Smooth muscle cell of the pulmonary artery (primary cell): Measurements from ENCODE around the gene HEXD. TPM values are rescaled to one million over a fixed set of nuclear protein-coding genes. Genes with fewer than 3 reads are reported as not detected.

Experiments
- total RNA-seq: library from RNA; depleted of rRNA; stranded (reverse); fragments of >200 nt; gene quantifications from 2 replicates; pipeline ENCODE4 v1.2.3, GENCODE V29; 2014

Gene HEXD
- 8.3 and 9.5 TPM in 2 replicates for total RNA-seq

DNA sequence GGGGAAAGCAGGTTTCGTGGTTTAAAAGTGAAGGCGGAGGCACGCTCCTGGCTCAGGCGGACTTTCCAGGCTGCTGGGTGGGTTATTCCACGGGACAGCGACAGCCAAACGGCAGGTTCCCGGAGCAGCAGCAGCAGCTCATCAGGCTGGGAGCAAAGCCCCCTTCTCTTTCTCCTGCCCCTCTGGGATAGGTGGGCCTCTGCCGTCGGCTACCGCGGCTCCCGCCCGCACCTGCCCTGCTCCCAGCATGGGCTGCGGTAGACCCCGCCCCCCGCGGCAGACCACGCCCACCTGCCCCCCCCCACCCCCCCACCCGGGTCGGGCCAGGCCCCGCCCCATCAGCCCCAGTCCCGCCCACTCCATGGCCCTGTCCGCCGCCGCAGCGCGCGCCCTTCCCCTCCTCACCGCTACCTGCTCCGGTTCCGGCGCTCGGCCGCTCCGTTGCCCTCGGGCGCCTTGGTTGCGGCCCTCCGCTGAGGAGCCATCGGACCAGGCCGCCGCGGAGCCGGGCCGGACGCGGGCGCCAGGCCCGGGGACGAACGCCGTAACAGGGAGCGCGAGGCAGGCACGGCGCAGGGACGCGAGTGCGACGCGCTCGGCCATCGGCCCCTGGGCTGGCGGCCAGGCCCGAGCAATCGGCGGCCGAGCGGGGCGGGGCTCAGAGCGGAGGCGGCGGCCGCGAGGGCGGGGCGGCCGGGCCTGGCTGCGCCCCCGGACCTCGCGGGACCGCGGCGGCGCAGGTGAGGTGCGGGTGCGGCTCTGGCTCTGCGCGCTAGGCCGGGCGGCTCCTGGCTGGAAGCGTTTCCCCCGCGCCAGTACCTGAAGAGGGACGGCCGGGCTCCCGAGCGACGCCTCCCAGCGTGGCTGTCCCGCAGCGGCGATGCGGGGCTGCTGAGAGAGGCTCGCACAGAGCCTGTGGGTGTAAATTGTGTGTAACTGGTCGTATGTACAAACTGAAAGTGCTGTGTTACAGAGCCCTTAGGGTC lies at the start of gene HEXD, which contains the start of gene OGFOD3:
HEXD (plus strand) TSS at position 347 of the 986 bp plus-strand sequence. CDS start 1,453 bp downstream, outside the sequence.
OGFOD3 (minus strand) TSS at position 586 of the 986 bp plus-strand sequence; CDS start at position 485, 101 bp downstream.

DNA sequence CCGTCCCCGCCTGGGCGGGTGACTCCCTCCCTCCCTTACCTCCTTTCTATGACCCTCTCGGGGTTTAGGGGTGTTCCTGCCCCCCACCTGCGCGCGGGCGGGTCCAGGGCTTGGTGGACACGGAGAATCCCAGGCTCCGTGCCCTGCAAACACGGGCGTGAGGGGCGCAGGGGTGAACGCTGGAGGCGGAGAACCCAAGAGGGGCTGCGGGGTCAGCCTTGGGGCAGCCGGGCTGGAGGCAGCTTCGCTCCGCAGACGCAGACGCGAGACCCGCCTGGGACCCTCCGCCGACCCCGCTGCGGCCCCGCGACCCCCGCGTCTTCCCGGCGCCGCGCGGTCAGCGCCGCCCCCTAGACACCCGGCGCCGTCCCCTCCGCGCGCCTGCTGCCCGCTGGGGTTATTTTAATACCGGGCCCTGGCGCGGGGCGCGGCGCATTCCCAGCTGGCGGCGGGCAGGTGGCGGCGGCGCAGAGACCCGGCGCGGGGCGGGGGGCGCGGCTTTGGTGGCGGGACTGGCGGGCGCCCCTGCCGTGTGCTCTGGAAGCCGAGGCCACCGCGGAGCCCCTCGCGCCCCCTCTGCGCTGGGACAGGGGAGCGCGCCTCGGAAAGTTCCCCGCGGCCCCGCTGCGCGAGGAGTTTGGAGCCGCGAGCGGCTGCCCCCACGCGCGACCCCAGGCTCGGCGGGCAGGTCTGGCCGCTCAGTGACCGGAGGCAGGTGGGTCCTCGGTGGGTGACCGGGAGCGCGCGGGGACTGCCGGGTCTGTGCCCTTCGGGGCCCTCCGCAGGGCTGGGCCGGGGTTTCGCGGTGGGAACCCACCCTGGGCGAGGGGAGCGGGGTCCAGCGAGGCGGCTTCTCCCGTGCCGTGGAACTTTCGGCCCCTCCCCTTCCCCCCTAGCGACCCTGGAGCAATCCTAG lies 46.6 kb upstream of the HEXD start, which contains the start of gene UTS2R:
UTS2R (plus strand) TSS at position 433 of the 916 bp plus-strand sequence. CDS start 2,560 bp downstream, outside the sequence.

DNA sequence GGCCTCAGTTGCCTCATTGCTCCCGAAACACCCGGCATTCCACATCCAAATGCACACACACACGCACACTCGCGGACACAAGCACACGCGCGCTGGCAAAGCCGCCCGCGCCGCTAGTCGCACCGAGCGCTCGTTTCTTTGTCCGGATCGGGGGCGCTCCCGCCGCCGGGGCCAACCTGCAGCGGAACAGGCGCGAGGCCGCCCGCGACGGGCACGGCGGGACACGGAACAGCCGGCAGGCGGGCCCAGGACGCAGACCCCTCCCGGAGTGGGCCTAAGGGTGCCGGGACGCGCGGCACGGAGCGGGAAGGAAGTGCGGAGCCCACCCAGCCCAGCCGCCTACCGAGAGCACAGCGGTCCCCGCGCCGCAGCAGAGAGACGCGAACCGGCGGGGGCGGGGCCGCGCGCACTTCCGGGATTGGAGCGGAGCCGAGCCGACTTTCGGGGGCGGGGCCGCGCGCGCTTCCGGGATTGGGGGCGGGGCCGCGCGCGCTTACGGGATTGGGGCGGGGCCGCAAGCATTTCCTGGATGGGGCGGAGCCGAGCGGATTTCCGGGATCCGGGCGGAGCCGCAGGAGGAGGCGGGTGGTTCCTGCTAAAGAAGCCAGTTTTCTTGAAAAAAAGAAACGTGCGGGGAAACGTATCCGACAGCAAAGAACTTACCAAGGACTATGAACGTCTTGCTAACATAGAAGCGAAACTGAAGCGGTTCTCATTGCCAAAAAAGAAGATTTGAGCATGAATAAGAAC lies 32.4 kb downstream of the HEXD start, which contains the start of gene CYBC1:
CYBC1 (minus strand) TSS at position 396 of the 750 bp plus-strand sequence. CDS start 1,498 bp downstream, outside the sequence.

DNA sequence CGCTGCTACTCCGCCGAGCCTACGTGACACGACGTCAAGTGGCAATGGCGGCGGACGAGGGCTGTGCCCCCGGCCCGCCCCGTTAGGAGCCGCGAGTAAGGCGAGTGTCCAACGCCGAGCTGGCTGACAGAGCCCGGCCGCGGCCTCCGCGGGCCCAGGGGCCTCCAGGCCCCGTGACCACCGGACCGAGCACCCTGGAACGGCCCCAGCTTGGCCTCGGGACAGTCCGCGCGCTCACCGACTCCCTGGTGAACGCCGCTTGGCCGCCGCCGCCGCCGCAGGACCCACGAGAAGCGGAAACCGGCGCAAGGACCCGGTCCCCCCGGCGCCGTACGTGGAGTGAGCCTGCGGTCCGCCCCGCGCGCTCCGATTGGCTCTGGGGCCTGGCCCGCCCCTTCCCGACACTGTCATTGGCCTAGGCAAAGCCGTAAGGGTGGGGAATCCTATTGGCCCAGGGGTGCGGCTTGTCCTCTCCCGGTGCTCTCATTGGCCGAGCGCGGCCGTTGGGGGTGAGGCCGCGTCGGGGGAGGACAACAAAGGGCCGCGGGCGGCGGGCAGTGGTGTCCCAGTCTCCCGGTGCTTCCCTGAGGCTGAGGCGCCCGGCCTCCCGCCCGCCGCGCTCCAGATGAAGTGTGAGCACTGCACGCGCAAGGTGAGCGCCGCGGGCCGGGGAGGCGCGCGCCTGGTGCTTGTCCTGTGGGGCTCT lies 40.2 kb downstream of the HEXD start, which contains the start of gene NARF:
NARF (plus strand) TSS at position 563 of the 706 bp plus-strand sequence; CDS start at position 626, 63 bp downstream.

Other genes with a start within 250 kb of the HEXD start
- gene CCDC57, start 205.5 kb upstream of the HEXD start, total RNA-seq = 14.5 and 18.1 TPM in 2 replicates
- 445 and 707 TPM in 2 replicates for gene SLC16A3, start 189.3 kb upstream of the HEXD start, total RNA-seq
- 55.1 and 77.7 TPM in 2 replicates for gene CSNK1D, start 144.6 kb upstream of the HEXD start, total RNA-seq
- 0.20 TPM in 1 of 2 replicates, not detected in the other for gene CD7, start 100.7 kb upstream of the HEXD start, total RNA-seq
- 3.1 and 9.6 TPM in 2 replicates for gene SECTM1, start 84.6 kb upstream of the HEXD start, total RNA-seq
- gene TEX19, start 59.1 kb upstream of the HEXD start, total RNA-seq = 0.07 TPM in 1 of 2 replicates, not detected in the other
- not detected in 2 replicates for gene UTS2R, start 46.6 kb upstream of the HEXD start, total RNA-seq
- 39.6 and 47.4 TPM in 2 replicates for gene OGFOD3, start 239 bp downstream of the HEXD start, total RNA-seq
- gene CYBC1, start 32.4 kb downstream of the HEXD start, total RNA-seq = 71.9 and 77.3 TPM in 2 replicates
- gene NARF, start 40.4 kb downstream of the HEXD start, total RNA-seq = 32.8 and 42.6 TPM in 2 replicates
- 27.5 and 40.9 TPM in 2 replicates for gene FOXK2, start 101.4 kb downstream of the HEXD start, total RNA-seq
- 72.4 and 76.8 TPM in 2 replicates for gene WDR45B, start 230.1 kb downstream of the HEXD start, total RNA-seq